Measurements from ENCODE around the gene WASF3.

The WASF3 gene

DNA sequence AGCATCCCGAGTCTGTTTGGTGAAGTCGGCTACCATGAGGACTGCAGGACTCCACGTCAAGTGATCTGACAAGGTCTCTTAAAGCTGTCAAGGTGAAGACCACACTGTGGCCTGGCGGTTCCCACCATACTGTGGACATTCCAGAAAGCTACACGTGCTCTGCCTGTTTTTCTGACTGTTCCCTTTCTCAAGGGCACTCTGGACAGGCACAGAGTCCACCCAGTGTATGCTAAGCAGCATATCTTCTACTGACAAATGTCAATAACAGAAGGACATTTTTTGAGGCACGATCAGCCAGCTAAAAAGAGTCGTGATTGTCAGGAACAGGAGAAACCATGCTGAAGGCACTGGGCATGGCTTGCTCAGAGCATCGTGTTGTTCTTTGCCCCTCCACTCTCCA is 12.8 kb upstream of the WASF3 start:
- DNase-seq (ENCODE audit: low spot score) = no peak
- TF ChIP-seq, protein P1, sequence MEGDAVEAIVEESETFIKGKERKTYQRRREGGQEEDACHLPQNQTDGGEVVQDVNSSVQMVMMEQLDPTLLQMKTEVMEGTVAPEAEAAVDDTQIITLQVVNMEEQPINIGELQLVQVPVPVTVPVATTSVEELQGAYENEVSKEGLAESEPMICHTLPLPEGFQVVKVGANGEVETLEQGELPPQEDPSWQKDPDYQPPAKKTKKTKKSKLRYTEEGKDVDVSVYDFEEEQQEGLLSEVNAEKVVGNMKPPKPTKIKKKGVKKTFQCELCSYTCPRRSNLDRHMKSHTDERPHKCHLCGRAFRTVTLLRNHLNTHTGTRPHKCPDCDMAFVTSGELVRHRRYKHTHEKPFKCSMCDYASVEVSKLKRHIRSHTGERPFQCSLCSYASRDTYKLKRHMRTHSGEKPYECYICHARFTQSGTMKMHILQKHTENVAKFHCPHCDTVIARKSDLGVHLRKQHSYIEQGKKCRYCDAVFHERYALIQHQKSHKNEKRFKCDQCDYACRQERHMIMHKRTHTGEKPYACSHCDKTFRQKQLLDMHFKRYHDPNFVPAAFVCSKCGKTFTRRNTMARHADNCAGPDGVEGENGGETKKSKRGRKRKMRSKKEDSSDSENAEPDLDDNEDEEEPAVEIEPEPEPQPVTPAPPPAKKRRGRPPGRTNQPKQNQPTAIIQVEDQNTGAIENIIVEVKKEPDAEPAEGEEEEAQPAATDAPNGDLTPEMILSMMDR (IDR thresholded peaks at IDR 0.05; ENCODE audit: extremely low read depth, missing control alignments) = no peak

DNA sequence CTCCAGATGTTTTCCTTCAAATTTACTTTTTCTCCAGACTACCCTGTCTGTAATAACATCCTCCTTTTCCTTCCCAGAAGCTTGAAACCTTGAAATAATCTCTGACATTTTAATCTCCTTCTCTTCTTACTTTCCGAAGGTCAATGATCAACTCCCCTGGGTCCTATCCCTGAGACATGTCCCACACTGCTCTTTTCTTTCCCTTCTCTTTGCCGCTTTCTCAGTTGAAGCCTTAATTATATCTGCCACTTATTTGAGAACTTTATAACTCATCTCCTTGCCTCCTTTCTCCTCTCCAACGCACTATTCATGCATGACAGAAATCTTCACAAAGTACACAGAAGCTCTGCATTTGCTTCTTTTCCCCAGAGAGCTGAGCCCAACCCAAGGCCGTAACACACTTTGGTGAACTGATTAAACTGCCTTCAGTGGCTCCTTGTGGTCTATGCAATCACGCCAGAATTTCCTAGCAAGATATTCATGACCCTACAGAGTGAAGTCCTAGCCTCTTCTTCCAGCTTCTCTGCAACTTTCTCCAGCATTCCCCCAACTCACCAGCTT is 9.2 kb upstream of the WASF3 start:
- DNase-seq (ENCODE audit: low spot score) = no peak
- TF ChIP-seq, protein P1 (IDR thresholded peaks at IDR 0.05; ENCODE audit: extremely low read depth, missing control alignments) = no peak

DNA sequence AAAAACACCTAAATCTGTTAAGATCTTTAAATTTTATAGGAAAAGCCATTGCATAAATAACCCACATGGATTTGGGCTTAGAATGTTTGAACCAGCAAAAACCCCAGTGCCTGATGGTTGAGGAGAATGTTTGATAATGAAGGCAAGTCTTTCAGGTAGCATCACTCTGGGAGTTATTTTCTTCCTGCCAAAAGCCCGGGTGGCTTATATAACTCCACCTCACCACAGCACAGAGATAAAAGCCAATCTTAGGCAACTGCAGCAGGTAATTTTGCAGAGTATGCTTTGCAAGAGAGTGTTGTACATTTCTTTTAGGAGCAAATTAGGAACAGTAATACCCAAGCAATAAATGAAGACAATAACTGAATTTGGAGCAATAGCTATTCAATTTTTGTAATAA is 7.8 kb upstream of the WASF3 start:
- TF ChIP-seq, protein P1 (IDR thresholded peaks at IDR 0.05; ENCODE audit: extremely low read depth, missing control alignments) = no peak
- no peak for DNase-seq (ENCODE audit: low spot score)

DNA sequence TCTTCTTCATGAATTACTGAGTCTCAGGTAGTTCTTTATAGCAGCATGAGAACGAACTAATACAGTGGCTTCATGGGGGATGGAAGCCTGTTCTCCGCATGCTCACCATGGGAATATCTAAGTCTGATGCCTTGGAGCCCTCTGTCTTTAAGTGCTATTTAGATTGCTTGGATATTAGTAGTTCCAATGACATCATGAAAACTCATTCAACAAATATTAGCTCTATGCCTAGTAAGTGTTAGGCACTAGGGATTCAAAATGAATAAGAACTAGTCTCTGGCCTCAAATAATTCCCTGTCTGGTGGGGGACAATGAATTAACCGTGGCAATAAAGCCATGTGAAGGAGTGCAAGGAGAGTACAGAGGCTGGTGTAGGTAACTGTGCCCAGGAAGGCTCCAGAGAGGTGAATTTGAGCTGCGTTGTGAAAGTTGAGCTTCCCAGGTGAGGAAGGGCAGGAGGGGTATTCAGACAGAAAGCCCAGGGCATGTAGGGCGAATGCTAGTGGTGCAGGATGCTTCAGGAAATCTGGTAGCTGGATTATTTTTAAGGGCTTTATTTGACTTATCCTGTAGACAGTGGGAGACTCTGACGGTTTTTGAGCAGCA is 6.1 kb upstream of the WASF3 start:
- no peak for DNase-seq (ENCODE audit: low spot score)
- TF ChIP-seq, protein P1 (IDR thresholded peaks at IDR 0.05; ENCODE audit: extremely low read depth, missing control alignments) = no peak

DNA sequence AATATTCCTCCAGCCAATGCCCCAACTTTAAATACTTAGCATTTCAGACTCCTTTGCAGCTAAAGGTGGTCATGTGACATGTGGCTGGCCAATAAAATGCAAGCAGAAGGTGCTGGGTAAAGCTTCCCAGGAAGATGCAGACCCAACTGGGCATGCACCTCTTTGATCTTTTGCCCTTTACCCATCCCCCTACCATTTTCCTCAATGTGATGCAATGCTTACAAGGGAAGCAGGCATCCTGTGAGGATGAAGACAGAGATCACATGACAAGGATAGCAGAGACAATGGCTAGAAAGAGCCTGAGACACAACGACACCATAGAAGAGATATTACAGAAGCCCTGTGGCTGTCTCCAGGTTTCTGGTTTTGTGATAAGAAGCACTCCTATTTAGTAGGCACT is 2.1 kb upstream of the WASF3 start:
- TF ChIP-seq, protein P1 (IDR thresholded peaks at IDR 0.05; ENCODE audit: extremely low read depth, missing control alignments) = no peak
- DNase-seq (ENCODE audit: low spot score) = no peak

DNA sequence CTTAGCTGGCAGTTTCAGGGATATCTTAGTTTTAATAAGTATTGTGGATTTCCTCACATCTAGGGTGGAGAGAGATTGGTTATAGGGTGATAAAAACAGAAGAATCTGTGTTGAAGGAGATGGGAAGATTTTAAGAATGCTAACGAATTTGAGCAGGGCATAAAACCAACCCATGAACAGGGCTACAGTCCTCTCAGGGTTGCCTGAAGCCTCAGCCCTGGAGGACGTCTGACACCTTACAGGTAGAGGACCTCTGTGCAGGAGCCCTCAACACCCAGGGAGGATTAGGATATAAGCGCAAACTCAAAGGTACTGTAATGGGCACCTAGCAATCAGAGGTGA is 461 bp upstream of the WASF3 start:
- TF ChIP-seq, protein P1 (IDR thresholded peaks at IDR 0.05; ENCODE audit: extremely low read depth, missing control alignments) = no peak
- DNase-seq (ENCODE audit: low spot score) = no peak

DNA sequence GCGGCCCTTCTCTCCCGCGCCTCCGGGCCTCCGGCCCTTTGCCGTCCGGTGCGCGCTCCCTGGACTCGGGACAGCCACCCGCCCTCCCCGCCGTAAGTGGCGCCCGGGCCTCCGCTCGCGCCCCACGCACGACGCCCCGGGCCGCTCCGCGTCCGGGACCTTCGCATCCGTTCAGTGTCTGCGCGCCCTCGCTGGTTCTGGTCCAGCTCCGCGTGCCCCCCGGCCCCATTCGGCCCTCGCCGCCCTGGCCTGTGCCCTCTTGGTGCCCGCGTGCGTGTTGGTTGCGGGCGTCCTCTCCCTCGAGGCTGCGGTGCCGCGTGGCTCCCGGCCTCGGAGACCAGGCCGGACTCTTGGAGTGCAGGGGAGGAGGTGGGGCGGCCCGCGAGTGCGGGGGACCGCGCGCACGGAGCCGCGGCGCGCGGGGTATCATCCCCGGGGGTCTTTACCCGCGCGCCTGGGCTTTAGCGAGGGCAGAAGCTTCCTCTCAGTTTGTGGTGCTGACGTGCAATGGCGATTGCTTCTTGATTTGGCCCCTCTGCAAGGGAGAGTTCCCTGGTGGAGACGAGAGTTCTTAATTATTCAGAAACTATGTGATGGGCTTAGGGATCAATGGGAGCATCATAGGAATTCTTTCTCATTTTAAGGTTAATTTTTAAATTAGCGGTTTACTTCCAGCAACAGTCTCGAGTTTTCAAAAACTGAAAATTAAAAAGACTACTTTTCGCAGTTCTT is 757 bp downstream of the WASF3 start:
- TF ChIP-seq, protein P1 (IDR thresholded peaks at IDR 0.05; ENCODE audit: extremely low read depth, missing control alignments) = no peak
- DNase-seq (ENCODE audit: low spot score) = no peak

Data from GM20000 (cell line).